Omental fat pad (tissue), 4 donors: ENCODE measurements around the gene IREB2. TPM values are rescaled to one million over a fixed set of nuclear protein-coding genes. Genes with fewer than 3 reads are reported as not detected.

ENCODE experiments used
- ATAC-seq: fragments of 150-250 bp; one replicate; pipeline ENCODE4 v1.9.1; 2016; ENCODE audit warnings: mild to moderate bottlenecking, moderate library complexity; ENCODE audit not compliant: low FRiP score
- DNase-seq: peaks from one replicate; pipeline ENCODE4 v3.0.0-alpha.2; 2019; ENCODE audit warnings: low spot score
- total RNA-seq, 4 donors: library from RNA; depleted of rRNA; stranded (reverse); fragments of >200 nt; gene quantifications; one replicate each; pipeline ENCODE4 v1.1.0, GENCODE V29; 2016
- TF ChIP-seq, protein P1 (sequence below), 3 donors: fragments of 450-650 bp; IDR thresholded peaks; one replicate each; pipeline ENCODE4 v1.5.1; 2016 to 2017; ENCODE audit warnings: antibody characterized with exemption in 3 of 3, mild to moderate bottlenecking in 3 of 3, moderate library complexity in 2 of 3

The IREB2 gene
- total RNA-seq, 4 donors from 2014 or later = 24.0 to 46.5 (median 33.2) TPM

DNA sequence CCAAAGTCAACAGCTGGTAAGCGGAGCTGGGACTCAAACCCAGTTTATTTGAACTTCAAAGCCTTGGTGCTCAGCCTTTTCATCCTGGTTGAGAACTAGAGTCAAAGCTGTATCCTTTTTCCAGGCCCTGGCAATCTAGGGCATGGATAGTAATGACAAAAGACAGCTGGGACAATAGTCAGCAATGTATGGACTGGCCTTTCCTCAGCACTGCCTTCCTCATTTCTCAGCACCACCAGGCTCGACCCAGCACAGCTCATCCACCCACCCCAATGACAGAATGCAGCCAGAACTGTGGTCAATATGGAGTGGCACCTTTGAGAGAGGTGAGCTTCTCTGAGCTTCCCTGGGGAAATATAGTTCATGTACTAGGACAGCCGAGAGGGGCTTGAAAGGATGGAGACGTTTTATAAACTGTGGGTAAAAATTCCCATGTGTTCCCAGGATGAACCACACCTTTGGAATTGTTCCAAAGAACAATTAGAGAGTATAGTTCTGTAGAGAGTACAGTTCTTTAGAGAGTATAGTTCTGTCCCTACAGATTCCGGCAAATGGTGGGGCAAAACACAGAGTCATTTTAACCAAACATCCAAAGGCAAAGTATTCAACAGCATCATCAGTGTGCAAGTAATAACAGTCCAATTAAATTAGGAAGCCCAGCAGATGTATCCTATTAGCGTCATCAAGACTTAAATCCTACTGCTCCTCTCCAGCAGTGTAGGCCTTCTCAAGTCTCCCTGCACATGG is 30.2 kb upstream of the IREB2 start:
- DNase-seq (no peak), ATAC-seq (no peak)
- TF ChIP-seq, protein P1, sequence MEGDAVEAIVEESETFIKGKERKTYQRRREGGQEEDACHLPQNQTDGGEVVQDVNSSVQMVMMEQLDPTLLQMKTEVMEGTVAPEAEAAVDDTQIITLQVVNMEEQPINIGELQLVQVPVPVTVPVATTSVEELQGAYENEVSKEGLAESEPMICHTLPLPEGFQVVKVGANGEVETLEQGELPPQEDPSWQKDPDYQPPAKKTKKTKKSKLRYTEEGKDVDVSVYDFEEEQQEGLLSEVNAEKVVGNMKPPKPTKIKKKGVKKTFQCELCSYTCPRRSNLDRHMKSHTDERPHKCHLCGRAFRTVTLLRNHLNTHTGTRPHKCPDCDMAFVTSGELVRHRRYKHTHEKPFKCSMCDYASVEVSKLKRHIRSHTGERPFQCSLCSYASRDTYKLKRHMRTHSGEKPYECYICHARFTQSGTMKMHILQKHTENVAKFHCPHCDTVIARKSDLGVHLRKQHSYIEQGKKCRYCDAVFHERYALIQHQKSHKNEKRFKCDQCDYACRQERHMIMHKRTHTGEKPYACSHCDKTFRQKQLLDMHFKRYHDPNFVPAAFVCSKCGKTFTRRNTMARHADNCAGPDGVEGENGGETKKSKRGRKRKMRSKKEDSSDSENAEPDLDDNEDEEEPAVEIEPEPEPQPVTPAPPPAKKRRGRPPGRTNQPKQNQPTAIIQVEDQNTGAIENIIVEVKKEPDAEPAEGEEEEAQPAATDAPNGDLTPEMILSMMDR (IDR thresholded peaks at IDR 0.05) = no peak

DNA sequence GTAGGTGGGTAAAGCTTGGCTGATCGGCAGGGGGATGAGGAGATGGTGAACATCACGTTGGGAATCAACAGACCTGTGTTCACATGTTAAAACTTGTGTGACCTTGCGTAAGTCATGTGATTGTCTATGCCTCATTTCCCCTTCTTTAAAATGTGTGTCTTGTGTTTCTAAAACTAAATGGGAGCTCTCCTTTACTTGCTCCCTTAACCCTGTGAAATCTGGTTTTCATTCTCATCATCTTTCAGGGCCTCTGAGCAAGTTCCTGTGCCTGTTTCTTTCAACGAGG is 29.7 kb upstream of the IREB2 start:
- no peak for DNase-seq
- ATAC-seq = no peak
- TF ChIP-seq, protein P1 (IDR thresholded peaks at IDR 0.05) = no peak

DNA sequence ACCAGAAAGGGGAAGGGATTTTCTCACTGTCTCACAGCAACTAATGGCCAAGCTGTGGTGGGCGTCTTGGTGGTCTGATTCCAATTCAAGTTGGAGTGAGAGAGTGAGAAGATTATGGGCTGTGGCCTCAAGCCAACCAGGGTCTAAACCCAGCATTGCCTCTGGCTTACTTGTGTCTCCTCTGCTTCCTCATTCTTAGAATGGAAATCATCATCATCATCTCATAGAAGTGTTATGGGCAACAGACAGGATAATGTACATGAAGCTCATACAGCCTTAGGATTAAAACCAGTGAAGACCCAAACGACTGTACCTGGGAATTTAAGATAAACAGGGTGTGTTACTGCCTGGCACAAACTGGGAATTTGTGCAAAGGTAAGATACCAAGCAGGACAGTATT is 29.1 kb upstream of the IREB2 start:
- DNase-seq = no peak
- ATAC-seq = no peak
- TF ChIP-seq, protein P1 (IDR thresholded peaks at IDR 0.05) = no peak

DNA sequence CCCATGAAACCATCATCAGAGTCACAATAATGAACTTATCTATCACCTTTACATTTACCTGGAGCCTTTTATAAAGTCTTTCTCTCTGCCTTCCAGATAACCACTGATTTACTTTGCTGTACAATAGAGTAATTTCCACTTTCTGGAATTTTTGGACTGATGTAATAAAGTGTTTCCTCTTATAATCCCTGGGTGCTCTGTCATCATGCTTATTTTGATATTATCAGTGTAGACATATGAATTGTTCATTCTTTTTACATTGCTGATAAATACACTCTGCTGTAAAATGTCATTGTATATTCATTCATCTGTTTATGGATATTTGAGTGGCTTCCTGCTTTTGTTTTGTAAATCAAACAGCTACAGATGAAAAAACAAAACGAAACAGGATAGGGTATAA is 27.0 kb upstream of the IREB2 start:
- ATAC-seq (no peak), DNase-seq (no peak)
- TF ChIP-seq, protein P1 (IDR thresholded peaks at IDR 0.05) = no peak

DNA sequence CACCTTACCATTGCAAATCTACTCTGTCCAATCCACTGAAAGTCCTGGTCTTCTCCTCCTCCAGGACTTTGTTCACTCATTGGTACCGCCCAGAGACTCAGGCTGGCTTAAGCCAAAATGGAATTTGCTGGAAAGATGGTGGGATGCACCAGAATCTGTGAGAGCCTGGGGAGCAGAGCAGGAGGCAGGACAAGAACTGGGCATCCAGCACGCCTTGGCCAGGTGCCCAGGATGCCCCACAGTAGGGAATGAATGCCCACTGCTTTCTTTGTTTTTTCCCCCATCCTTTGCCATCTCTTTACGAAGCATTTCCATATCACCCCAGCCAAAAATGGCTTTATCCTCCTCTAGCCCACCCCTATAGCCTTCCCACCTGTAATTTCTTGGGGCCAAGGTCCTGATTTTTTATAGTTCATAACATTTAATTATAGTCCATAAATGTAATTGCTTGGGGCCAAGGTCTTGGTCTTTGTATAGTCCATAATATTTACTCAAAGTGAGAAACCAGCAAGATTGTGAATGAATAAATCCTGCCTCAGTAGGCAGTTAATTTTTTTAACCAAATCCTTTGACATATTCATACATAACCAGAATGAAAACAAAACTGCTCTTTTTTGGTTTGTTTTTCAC is 23.3 kb upstream of the IREB2 start:
- TF ChIP-seq, protein P1 (IDR thresholded peaks at IDR 0.05) = no peak
- ATAC-seq (no peak), DNase-seq (no peak)

DNA sequence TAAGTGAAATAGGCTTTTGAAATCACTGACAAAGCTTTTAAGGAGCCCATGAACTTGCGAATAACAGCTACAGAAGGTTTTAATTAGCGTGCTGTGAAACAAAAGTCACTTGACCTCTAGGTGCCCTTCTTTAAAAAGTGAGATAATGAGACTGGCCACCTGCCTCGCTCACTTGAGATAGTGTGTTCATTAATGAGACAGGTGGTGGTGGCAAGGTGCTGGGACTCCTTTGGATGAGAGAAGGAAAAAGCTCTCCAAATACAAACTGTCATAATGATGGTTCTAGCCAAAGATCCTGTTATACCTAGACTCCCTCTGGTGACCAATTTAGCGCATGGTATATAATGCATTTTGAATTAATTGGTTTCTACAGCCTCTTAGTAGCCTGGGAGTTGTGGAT is 22.7 kb upstream of the IREB2 start:
- DNase-seq (no peak), ATAC-seq (no peak)
- TF ChIP-seq, protein P1 (IDR thresholded peaks at IDR 0.05) = no peak
